Gastroesophageal sphincter (tissue), 3 donors: ENCODE measurements around the gene KIF26B.

Experiments used
- CTCF ChIP-seq, 4 experiments: fragments of 200-600 bp in 2 of 4; fragments of 450-650 bp in 2 of 4; sonication (generic) in 1 of 4; IDR thresholded peaks; one replicate each; pipeline ENCODE4 v1.5.1; 2017 to 2019; ENCODE audit warnings: antibody characterized with exemption in 4 of 4, mild to moderate bottlenecking in 2 of 4, moderate library complexity in 2 of 4
- POLR2A ChIP-seq, 2 donors: fragments of 450-650 bp; IDR thresholded peaks; one replicate each; pipeline ENCODE4 v1.6.1; 2017; ENCODE audit warnings: antibody characterized with exemption in 2 of 2, mild to moderate bottlenecking in 2 of 2, moderate library complexity in 1 of 2
- POLR2AphosphoS5 ChIP-seq: sonication (generic); formaldehyde crosslinking; IDR thresholded peaks from one replicate; pipeline ENCODE4 v1.6.1; 2017; ENCODE audit warnings: antibody characterized with exemption

GRCh38 chr1:245404952-245405351 lies 250.2 kb downstream of the KIF26B start:
- TF ChIP-seq CTCF (IDR thresholded peaks at IDR 0.05): no peak
- TF ChIP-seq POLR2A (IDR thresholded peaks at IDR 0.05): no peak
- no peak for TF ChIP-seq POLR2AphosphoS5
